Measurements from ENCODE around the gene ITGAL.

ITGAL gene

DNA sequence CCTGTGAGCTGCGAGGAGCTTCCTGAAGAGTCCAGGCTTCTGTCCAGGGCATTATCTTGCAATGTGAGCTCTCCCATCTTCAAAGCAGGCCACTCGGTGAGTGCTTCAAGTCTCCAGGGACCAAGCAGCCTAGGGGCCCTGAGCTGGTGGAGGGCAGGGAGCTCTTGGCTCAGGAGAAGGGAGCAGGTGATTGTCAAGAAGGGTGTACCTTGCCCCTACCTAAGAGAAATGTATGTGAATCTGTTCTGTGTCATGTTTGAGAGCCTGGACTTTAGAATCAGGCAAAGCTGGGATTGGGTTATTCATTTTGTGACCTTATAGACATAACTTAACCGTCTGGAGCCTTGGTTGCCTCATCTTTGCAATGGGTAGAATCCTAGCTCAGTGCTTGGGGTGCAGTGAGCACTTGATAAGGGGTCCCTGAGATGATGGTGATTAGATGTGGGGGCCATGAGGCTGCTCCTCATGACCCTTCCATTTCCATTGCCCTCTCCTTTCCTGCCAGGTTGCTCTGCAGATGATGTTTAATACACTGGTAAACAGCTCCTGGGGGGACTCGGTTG, 37.9 kb downstream of the ITGAL start:
- Histone ChIP-seq H3K4me2 (ENCODE audit: low read length) (no peak overlapping the region), H3K4me3 (ENCODE audit: low read depth, low read length, poor library complexity, severe bottlenecking) (no peak overlapping the region), H3K9me3 (ENCODE audit: low read length) (no peaks in the 10 kb centered on the region), H3F3A (ENCODE audit: insufficient read depth, low read length) (no peaks in the 10 kb centered on the region), H3K36me3 (ENCODE audit: insufficient read depth, low read length) (peaks cover 83% of the 10 kb centered on the region), H3K9me2 (ENCODE audit: low read depth, low read length) (no peaks in the 10 kb centered on the region), H3K27ac (ENCODE audit: low read depth, low read length, poor library complexity, severe bottlenecking) (no peak overlapping the region), H3K4me1 (ENCODE audit: insufficient read depth, low read length, severe bottlenecking) (no peaks in the 10 kb centered on the region), H3K9ac (ENCODE audit: low read length) (no peak overlapping the region), H4K20me1 (ENCODE audit: insufficient read depth, low read length) (no peaks in the 10 kb centered on the region), H3K79me2 (ENCODE audit: insufficient read depth, low read length) (no peaks in the 10 kb centered on the region), H2AFZ (ENCODE audit: low read length) (no peak overlapping the region), H3K27me3 (ENCODE audit: insufficient read depth, low read length) (no peaks in the 10 kb centered on the region)
- TF ChIP-seq, protein P1, sequence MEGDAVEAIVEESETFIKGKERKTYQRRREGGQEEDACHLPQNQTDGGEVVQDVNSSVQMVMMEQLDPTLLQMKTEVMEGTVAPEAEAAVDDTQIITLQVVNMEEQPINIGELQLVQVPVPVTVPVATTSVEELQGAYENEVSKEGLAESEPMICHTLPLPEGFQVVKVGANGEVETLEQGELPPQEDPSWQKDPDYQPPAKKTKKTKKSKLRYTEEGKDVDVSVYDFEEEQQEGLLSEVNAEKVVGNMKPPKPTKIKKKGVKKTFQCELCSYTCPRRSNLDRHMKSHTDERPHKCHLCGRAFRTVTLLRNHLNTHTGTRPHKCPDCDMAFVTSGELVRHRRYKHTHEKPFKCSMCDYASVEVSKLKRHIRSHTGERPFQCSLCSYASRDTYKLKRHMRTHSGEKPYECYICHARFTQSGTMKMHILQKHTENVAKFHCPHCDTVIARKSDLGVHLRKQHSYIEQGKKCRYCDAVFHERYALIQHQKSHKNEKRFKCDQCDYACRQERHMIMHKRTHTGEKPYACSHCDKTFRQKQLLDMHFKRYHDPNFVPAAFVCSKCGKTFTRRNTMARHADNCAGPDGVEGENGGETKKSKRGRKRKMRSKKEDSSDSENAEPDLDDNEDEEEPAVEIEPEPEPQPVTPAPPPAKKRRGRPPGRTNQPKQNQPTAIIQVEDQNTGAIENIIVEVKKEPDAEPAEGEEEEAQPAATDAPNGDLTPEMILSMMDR (IDR thresholded peaks at IDR 0.05; ENCODE audit: low read length): no peak
- TF ChIP-seq EZH2 (IDR thresholded peaks at IDR 0.05; ENCODE audit: borderline replicate concordance, low read length): no peak

DNA sequence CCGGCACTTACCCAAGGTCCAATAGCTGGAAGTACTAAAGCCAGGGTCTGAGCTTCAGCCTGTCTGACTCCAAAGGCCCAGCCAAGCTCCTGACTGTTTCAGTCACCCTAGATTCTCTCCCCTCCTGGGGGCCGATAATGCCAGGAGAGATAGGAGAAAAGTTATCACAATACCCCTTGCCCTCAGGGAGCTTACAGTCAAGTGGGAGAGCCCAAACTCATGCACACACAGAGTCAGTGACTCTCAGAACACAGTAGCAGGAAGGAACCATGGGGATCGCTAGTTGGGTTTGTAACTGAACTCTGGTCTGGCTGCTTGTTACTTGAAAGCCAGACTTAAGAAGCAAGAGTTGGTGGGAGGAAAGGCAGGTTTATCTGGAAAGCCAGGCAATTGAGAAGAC, 39.0 kb downstream of the ITGAL start:
- no peak overlapping the region for H3K4me3 ChIP-seq (ENCODE audit: low read depth, low read length, poor library complexity, severe bottlenecking)
- no peaks in the 10 kb centered on the region for H3K4me1 ChIP-seq (ENCODE audit: insufficient read depth, low read length, severe bottlenecking)
- no peaks in the 10 kb centered on the region for H3K27me3 ChIP-seq (ENCODE audit: insufficient read depth, low read length)
- no peaks in the 10 kb centered on the region for H3K9me3 ChIP-seq (ENCODE audit: low read length)
- H2AFZ ChIP-seq (ENCODE audit: low read length): no peak overlapping the region
- no peaks in the 10 kb centered on the region for H3F3A ChIP-seq (ENCODE audit: insufficient read depth, low read length)
- peaks cover 88% of the 10 kb centered on the region for H3K36me3 ChIP-seq (ENCODE audit: insufficient read depth, low read length)
- no peak overlapping the region for H3K4me2 ChIP-seq (ENCODE audit: low read length)
- H3K27ac ChIP-seq (ENCODE audit: low read depth, low read length, poor library complexity, severe bottlenecking): no peak overlapping the region
- no peaks in the 10 kb centered on the region for H4K20me1 ChIP-seq (ENCODE audit: insufficient read depth, low read length)
- TF ChIP-seq, protein P1 (IDR thresholded peaks at IDR 0.05; ENCODE audit: low read length): no peak
- no peak for TF ChIP-seq EZH2 (IDR thresholded peaks at IDR 0.05; ENCODE audit: borderline replicate concordance, low read length)
- no peaks in the 10 kb centered on the region for H3K9me2 ChIP-seq (ENCODE audit: low read depth, low read length)
- H3K79me2 ChIP-seq (ENCODE audit: insufficient read depth, low read length): no peaks in the 10 kb centered on the region
- no peak overlapping the region for H3K9ac ChIP-seq (ENCODE audit: low read length)

DNA sequence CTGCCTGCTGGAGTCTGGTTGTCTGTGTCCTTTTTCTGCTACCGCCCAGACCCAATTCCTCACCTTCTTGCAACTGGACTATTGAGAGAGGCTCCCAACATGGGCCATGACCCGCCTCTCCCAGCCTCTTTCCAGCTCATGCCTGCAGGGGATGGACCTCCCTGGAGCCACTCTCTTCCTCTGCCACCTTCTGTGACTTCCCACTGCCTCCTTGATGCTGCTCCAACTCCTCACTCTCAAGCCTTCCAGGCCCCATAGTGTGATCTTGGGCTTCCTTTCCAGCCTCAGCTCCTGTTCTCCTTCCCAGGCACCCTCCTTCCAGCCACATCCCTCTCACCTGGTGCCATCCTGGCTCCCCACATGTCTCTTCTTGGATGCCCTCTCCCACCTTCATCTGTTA, 42.7 kb downstream of the ITGAL start:
- H3F3A ChIP-seq (ENCODE audit: insufficient read depth, low read length): no peaks in the 10 kb centered on the region
- H3K9ac ChIP-seq (ENCODE audit: low read length): no peak overlapping the region
- no peak overlapping the region for H3K4me2 ChIP-seq (ENCODE audit: low read length)
- H3K9me3 ChIP-seq (ENCODE audit: low read length): no peaks in the 10 kb centered on the region
- no peak overlapping the region for H3K4me3 ChIP-seq (ENCODE audit: low read depth, low read length, poor library complexity, severe bottlenecking)
- H4K20me1 ChIP-seq (ENCODE audit: insufficient read depth, low read length): no peaks in the 10 kb centered on the region
- peaks cover 95% of the 10 kb centered on the region for H3K36me3 ChIP-seq (ENCODE audit: insufficient read depth, low read length)
- H3K9me2 ChIP-seq (ENCODE audit: low read depth, low read length): no peaks in the 10 kb centered on the region
- TF ChIP-seq EZH2 (IDR thresholded peaks at IDR 0.05; ENCODE audit: borderline replicate concordance, low read length): no peak
- TF ChIP-seq, protein P1 (IDR thresholded peaks at IDR 0.05; ENCODE audit: low read length): no peak
- H3K27ac ChIP-seq (ENCODE audit: low read depth, low read length, poor library complexity, severe bottlenecking): no peak overlapping the region
- H3K27me3 ChIP-seq (ENCODE audit: insufficient read depth, low read length): no peaks in the 10 kb centered on the region
- no peaks in the 10 kb centered on the region for H3K4me1 ChIP-seq (ENCODE audit: insufficient read depth, low read length, severe bottlenecking)
- H2AFZ ChIP-seq (ENCODE audit: low read length): no peak overlapping the region
- H3K79me2 ChIP-seq (ENCODE audit: insufficient read depth, low read length): no peaks in the 10 kb centered on the region
